A673 (cell line): ENCODE measurements around the gene DSE. TPM values are rescaled to one million over a fixed set of nuclear protein-coding genes. Genes with fewer than 3 reads are reported as not detected.

Experiments used
- BruUV-seq: library from RNA; stranded (reverse); fragments of 400-500 nt; replicated peaks from 2 replicates; lab custom pipeline; 2021; lab: Mats Ljungman, UMichigan
- CTCF ChIA-PET: fragments of 300-600 bp; sonication (Branson Sonifier 250); formaldehyde crosslinking; loops from one replicate; lab custom pipeline; 2022; ENCODE audit warnings: antibody characterized with exemption; lab: Charles Lee
- POLR2A ChIA-PET: fragments of 300-600 bp; sonication (Branson Sonifier 250); formaldehyde crosslinking; loops from one replicate; lab custom pipeline; 2022; ENCODE audit warnings: antibody characterized with exemption; ENCODE audit not compliant: low non-redundant PET; lab: Charles Lee
- DNase-seq: peaks from one replicate; pipeline ENCODE4 v3.0.0-alpha.2; 2015; ENCODE audit warnings: low spot score
- H3K27ac ChIP-seq: fragments of 200-600 bp; sonication (generic); 2 replicates; pipeline ENCODE4 v1.5.1; 2016; ENCODE audit warnings: mixed run types, low read depth, mild to moderate bottlenecking, mixed read lengths, antibody characterized with exemption, low read length; ENCODE audit not compliant: poor library complexity, severe bottlenecking
- H3K27me3 ChIP-seq: fragments of 200-600 bp; sonication (generic); replicated peaks from 2 replicates; pipeline ENCODE4 v1.6.1; 2017; ENCODE audit warnings: mixed run types, low read depth, mild to moderate bottlenecking, mixed read lengths, antibody characterized with exemption, low read length; ENCODE audit not compliant: insufficient read depth, poor library complexity
- H3K36me3 ChIP-seq: fragments of 200-600 bp; sonication (generic); 2 replicates; pipeline ENCODE4 v1.6.1; 2016; ENCODE audit warnings: mixed run types, mild to moderate bottlenecking, mixed read lengths, antibody characterized with exemption, low read length; ENCODE audit not compliant: insufficient read depth, poor library complexity, severe bottlenecking
- H3K4me1 ChIP-seq: fragments of 200-600 bp; sonication (generic); 2 replicates; pipeline ENCODE4 v1.6.1; 2017; ENCODE audit warnings: mixed run types, mild to moderate bottlenecking, mixed read lengths, antibody characterized with exemption, low read length; ENCODE audit not compliant: insufficient read depth, poor library complexity, severe bottlenecking
- H3K4me3 ChIP-seq: fragments of 200-600 bp; sonication (generic); 2 replicates; pipeline ENCODE4 v1.5.1; 2016; ENCODE audit warnings: low read depth, mixed run types, mild to moderate bottlenecking, mixed read lengths, low read length; ENCODE audit not compliant: poor library complexity, severe bottlenecking
- H3K9me3 ChIP-seq: fragments of 200-600 bp; sonication (generic); 2 replicates; pipeline ENCODE4 v1.6.1; 2016; ENCODE audit warnings: mixed run types, low read depth, mild to moderate bottlenecking, mixed read lengths, antibody characterized with exemption, low read length; ENCODE audit not compliant: poor library complexity, severe bottlenecking
- EZH2 ChIP-seq: fragments of 200-600 bp; sonication (generic); IDR thresholded peaks from 2 replicates; pipeline ENCODE4 v1.6.1; 2017; ENCODE audit warnings: borderline replicate concordance, low read depth, mild to moderate bottlenecking, mixed read lengths, antibody characterized with exemption, low read length; ENCODE audit not compliant: poor library complexity, severe bottlenecking
- intact Hi-C: fragments of 100-400 bp; cut with micrococcal nuclease; formaldehyde crosslinking; loops from one replicate; pipeline ENCODE4 v1.10.0; 2022; ENCODE audit not compliant: unreplicated experiment
- total RNA-seq: library from RNA; stranded (reverse); gene quantifications from 2 replicates; pipeline ENCODE4 v1.2.3, GENCODE V29; 2021
- TF ChIP-seq, protein P1 (sequence below): fragments of 300-800, 200-600 bp; sonication (generic); conservative IDR thresholded peaks from 2 replicates; pipeline ENCODE4 v1.5.1; 2017; ENCODE audit warnings: low read depth, mild to moderate bottlenecking, antibody characterized with exemption, low read length, moderate library complexity, mixed read lengths

DSE gene
- total RNA-seq, 1 experiment from 2014 or later, result 31.4 TPM

DNA sequence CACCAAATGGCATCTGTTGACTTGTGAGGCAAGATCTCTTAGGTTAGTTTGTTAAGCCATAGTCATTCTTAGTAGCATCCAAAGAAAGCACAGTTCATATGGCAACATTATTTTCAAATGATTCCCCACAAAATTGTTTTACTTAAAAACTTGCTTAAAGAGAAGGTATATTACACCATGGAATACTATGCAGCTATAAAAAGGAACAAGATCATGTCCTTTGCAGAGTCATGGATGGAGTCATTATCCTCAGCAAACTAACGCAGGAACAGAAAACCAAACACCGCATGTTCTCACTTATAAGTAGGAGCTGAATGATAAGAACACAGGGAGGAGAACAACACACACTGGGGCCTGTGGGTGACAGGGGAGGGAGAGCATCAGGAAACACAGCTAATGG, 10.9 kb upstream of the DSE start:
- DNase-seq, result no peak
- Histone ChIP-seq H3K4me1 (no peaks in the 10 kb centered on the region), H3K27me3 (no peaks in the 10 kb centered on the region), H3K27ac (no peak overlapping the region), H3K4me3 (no peak overlapping the region), H3K36me3 (no peaks in the 10 kb centered on the region), H3K9me3 (no peaks in the 10 kb centered on the region)
- TF ChIP-seq, protein P1, sequence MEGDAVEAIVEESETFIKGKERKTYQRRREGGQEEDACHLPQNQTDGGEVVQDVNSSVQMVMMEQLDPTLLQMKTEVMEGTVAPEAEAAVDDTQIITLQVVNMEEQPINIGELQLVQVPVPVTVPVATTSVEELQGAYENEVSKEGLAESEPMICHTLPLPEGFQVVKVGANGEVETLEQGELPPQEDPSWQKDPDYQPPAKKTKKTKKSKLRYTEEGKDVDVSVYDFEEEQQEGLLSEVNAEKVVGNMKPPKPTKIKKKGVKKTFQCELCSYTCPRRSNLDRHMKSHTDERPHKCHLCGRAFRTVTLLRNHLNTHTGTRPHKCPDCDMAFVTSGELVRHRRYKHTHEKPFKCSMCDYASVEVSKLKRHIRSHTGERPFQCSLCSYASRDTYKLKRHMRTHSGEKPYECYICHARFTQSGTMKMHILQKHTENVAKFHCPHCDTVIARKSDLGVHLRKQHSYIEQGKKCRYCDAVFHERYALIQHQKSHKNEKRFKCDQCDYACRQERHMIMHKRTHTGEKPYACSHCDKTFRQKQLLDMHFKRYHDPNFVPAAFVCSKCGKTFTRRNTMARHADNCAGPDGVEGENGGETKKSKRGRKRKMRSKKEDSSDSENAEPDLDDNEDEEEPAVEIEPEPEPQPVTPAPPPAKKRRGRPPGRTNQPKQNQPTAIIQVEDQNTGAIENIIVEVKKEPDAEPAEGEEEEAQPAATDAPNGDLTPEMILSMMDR, result no peak
- no peak for TF ChIP-seq EZH2
- CTCF ChIA-PET, result no interaction called here
- POLR2A ChIA-PET, result no interaction called here
- intact Hi-C loops, result no loop called here
- BruUV-seq, result no TSS peak

DNA sequence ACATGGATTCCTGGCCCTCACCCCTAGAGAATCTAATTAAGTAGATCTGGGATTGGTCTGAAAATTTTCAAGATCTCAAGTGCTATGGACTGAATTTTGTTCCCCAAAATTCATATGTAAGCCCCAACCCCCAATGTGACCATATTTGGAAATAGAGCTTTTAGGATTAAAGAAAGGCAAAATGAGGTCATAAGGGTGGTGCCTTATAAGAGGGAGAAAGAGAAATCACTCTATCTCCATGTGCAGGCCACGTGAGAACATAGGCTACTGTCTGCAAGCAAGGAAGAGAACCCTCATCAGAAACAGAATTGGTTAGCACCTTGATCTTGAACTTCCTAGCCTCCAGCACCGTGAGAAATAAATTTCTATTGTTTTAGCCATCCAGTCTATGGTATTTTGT, 8.5 kb upstream of the DSE start:
- ChIA-PET POLR2A (no interaction called here), CTCF (no interaction called here)
- no peaks in the 10 kb centered on the region for H3K4me1 ChIP-seq
- H3K4me3 ChIP-seq, result no peak overlapping the region
- H3K27ac ChIP-seq, result no peak overlapping the region
- DNase-seq, result no peak
- no peaks in the 10 kb centered on the region for H3K27me3 ChIP-seq
- BruUV-seq, result no TSS peak
- H3K36me3 ChIP-seq, result no peaks in the 10 kb centered on the region
- intact Hi-C loops, result no loop called here
- no peaks in the 10 kb centered on the region for H3K9me3 ChIP-seq
- no peak for TF ChIP-seq EZH2
- TF ChIP-seq, protein P1, result no peak

DNA sequence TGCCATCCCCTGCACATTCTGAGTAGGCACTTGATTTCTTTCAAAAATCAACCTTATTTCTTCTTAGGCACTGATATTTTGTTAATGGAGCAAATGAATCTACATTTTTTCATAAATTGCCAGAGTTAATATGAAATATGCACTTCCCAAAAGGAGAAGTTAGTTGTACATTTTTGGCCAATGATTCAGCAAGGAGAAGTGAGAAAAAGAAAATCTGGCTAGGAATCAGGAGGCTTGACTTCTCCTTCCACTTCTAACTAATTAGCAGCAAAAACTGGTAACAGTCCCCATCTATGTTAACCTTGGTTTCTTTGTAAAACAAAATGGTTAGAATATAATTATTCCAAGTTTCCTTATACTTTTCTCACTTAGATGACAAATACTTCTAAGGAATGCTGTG, 7.0 kb upstream of the DSE start:
- TF ChIP-seq, protein P1, result no peak
- no peak for TF ChIP-seq EZH2
- POLR2A ChIA-PET, result no interaction called here
- H3K36me3 ChIP-seq, result no peaks in the 10 kb centered on the region
- no peak for DNase-seq
- H3K9me3 ChIP-seq, result no peaks in the 10 kb centered on the region
- H3K27ac ChIP-seq, result no peak overlapping the region
- BruUV-seq, result no TSS peak
- CTCF ChIA-PET, result no interaction called here
- H3K4me1 ChIP-seq, result no peaks in the 10 kb centered on the region
- no peaks in the 10 kb centered on the region for H3K27me3 ChIP-seq
- intact Hi-C loops, result no loop called here
- H3K4me3 ChIP-seq, result no peak overlapping the region
